ENCODE data around the gene CCND1.

Gene CCND1

GRCh38 chr11:69635804-69636511 is 5.0 kb upstream of the CCND1 start:
- Histone ChIP-seq H3K36me3 (ENCODE audit: control insufficient read depth in 1 of 2, insufficient read depth in 2 of 2, low read length in 2 of 2) (no peaks in the 10 kb centered on the region), H3K4me3 (ENCODE audit: low read depth in 1 of 2, low read length in 2 of 2) (peak overlapping the region; percentile 19 to 53), H3K9me3 (ENCODE audit: control insufficient read depth in 1 of 2, low read length in 2 of 2) (no peaks in the 10 kb centered on the region), H3K27me3 (ENCODE audit: low read depth, low read length) (peaks cover 7% of the 10 kb centered on the region), H3K4me1 (ENCODE audit: control insufficient read depth in 1 of 2, insufficient read depth in 2 of 2, low read length in 2 of 2) (peaks cover 4 to 46% of the 10 kb centered on the region in 2 donors), H3K27ac (ENCODE audit: low read length) (no peak overlapping the region)

- peaks cover 4 to 51% of the 10 kb centered on the region in 2 donors for H3K4me1 ChIP-seq (ENCODE audit: control insufficient read depth in 1 of 2, insufficient read depth in 2 of 2, low read length in 2 of 2)
These were observed 4.3 kb upstream of the CCND1 start for GRCh38 chr11:69636512-69637197.

GRCh38 chr11:69637198-69637940 is 3.6 kb upstream of the CCND1 start:
- Histone ChIP-seq H3K4me1 (ENCODE audit: control insufficient read depth in 1 of 2, insufficient read depth in 2 of 2, low read length in 2 of 2) (peaks cover 4 to 51% of the 10 kb centered on the region in 2 donors), H3K9me3 (ENCODE audit: control insufficient read depth in 1 of 2, low read length in 2 of 2) (no peaks in the 10 kb centered on the region), H3K27me3 (ENCODE audit: low read depth, low read length) (peaks cover 7% of the 10 kb centered on the region), H3K36me3 (ENCODE audit: control insufficient read depth in 1 of 2, insufficient read depth in 2 of 2, low read length in 2 of 2) (no peaks in the 10 kb centered on the region), H3K27ac (ENCODE audit: low read length) (no peak overlapping the region), H3K4me3 (ENCODE audit: low read depth in 1 of 2, low read length in 2 of 2) (peak overlapping the region; percentile 19 to 53)

More at GRCh38 chr11:69636512-69637197, 4.3 kb upstream of the CCND1 start:
- no peak overlapping the region for H3K27ac ChIP-seq (ENCODE audit: low read length)
- H3K4me3 ChIP-seq (ENCODE audit: low read depth in 1 of 2, low read length in 2 of 2), result peak overlapping the region; percentile 19 to 53
- H3K9me3 ChIP-seq (ENCODE audit: control insufficient read depth in 1 of 2, low read length in 2 of 2), result no peaks in the 10 kb centered on the region
- no peaks in the 10 kb centered on the region for H3K36me3 ChIP-seq (ENCODE audit: control insufficient read depth in 1 of 2, insufficient read depth in 2 of 2, low read length in 2 of 2)
- H3K27me3 ChIP-seq (ENCODE audit: low read depth, low read length), result peaks cover 7% of the 10 kb centered on the region

- peaks cover 7% of the 10 kb centered on the region for H3K27me3 ChIP-seq (ENCODE audit: low read depth, low read length)
These were observed 2.8 kb upstream of the CCND1 start for GRCh38 chr11:69637941-69638871.

GRCh38 chr11:69638941-69639681 is 1.8 kb upstream of the CCND1 start:
- Histone ChIP-seq H3K27ac (ENCODE audit: low read length) (no peak overlapping the region), H3K9me3 (ENCODE audit: control insufficient read depth in 1 of 2, low read length in 2 of 2) (no peaks in the 10 kb centered on the region), H3K4me1 (ENCODE audit: control insufficient read depth in 1 of 2, insufficient read depth in 2 of 2, low read length in 2 of 2) (peaks cover 4 to 63% of the 10 kb centered on the region in 2 donors), H3K36me3 (ENCODE audit: control insufficient read depth in 1 of 2, insufficient read depth in 2 of 2, low read length in 2 of 2) (no peaks in the 10 kb centered on the region), H3K4me3 (ENCODE audit: low read depth in 1 of 2, low read length in 2 of 2) (peak overlapping the region; percentile 35 to 53), H3K27me3 (ENCODE audit: low read depth, low read length) (peaks cover 7% of the 10 kb centered on the region)

More at GRCh38 chr11:69637941-69638871, 2.8 kb upstream of the CCND1 start:
- no peaks in the 10 kb centered on the region for H3K36me3 ChIP-seq (ENCODE audit: control insufficient read depth in 1 of 2, insufficient read depth in 2 of 2, low read length in 2 of 2)
- peaks cover 4 to 54% of the 10 kb centered on the region in 2 donors for H3K4me1 ChIP-seq (ENCODE audit: control insufficient read depth in 1 of 2, insufficient read depth in 2 of 2, low read length in 2 of 2)
- peak overlapping the region; percentile 35 to 53 for H3K4me3 ChIP-seq (ENCODE audit: low read depth in 1 of 2, low read length in 2 of 2)
- H3K27ac ChIP-seq (ENCODE audit: low read length), result peak overlapping the region; percentile 49
- no peaks in the 10 kb centered on the region for H3K9me3 ChIP-seq (ENCODE audit: control insufficient read depth in 1 of 2, low read length in 2 of 2)

- no peak overlapping the region for H3K27ac ChIP-seq (ENCODE audit: low read length)
- no peaks in the 10 kb centered on the region for H3K36me3 ChIP-seq (ENCODE audit: control insufficient read depth in 1 of 2, insufficient read depth in 2 of 2, low read length in 2 of 2)
- peaks cover 4 to 70% of the 10 kb centered on the region in 2 donors for H3K4me1 ChIP-seq (ENCODE audit: control insufficient read depth in 1 of 2, insufficient read depth in 2 of 2, low read length in 2 of 2)
- H3K27me3 ChIP-seq (ENCODE audit: low read depth, low read length), result peaks cover 2% of the 10 kb centered on the region
- H3K4me3 ChIP-seq (ENCODE audit: low read depth in 1 of 2, low read length in 2 of 2), result peak overlapping the region; percentile 46 to 74
- no peaks in the 10 kb centered on the region for H3K9me3 ChIP-seq (ENCODE audit: control insufficient read depth in 1 of 2, low read length in 2 of 2)
These were observed 1.1 kb upstream of the CCND1 start for GRCh38 chr11:69639831-69640230.

GRCh38 chr11:69640260-69640994 is 529 bp upstream of the CCND1 start:
- Histone ChIP-seq H3K9me3 (ENCODE audit: control insufficient read depth in 1 of 2, low read length in 2 of 2) (no peaks in the 10 kb centered on the region), H3K27ac (ENCODE audit: low read length) (no peak overlapping the region), H3K4me1 (ENCODE audit: control insufficient read depth in 1 of 2, insufficient read depth in 2 of 2, low read length in 2 of 2) (peaks cover 4 to 76% of the 10 kb centered on the region in 2 donors), H3K36me3 (ENCODE audit: control insufficient read depth in 1 of 2, insufficient read depth in 2 of 2, low read length in 2 of 2) (no peaks in the 10 kb centered on the region), H3K4me3 (ENCODE audit: low read depth in 1 of 2, low read length in 2 of 2) (peak overlapping the region; percentile 46 to 74), H3K27me3 (ENCODE audit: low read depth, low read length) (no peaks in the 10 kb centered on the region)

GRCh38 chr11:69641681-69642548 is 959 bp downstream of the CCND1 start:
- no peaks in the 10 kb centered on the region for H3K36me3 ChIP-seq (ENCODE audit: control insufficient read depth in 1 of 2, insufficient read depth in 2 of 2, low read length in 2 of 2)
- peak overlapping the region; percentile 60 for H3K27ac ChIP-seq (ENCODE audit: low read length)
- no peaks in the 10 kb centered on the region for H3K27me3 ChIP-seq (ENCODE audit: low read depth, low read length)
- H3K9me3 ChIP-seq (ENCODE audit: control insufficient read depth in 1 of 2, low read length in 2 of 2), result no peaks in the 10 kb centered on the region
- peaks cover 4 to 65% of the 10 kb centered on the region in 2 donors for H3K4me1 ChIP-seq (ENCODE audit: control insufficient read depth in 1 of 2, insufficient read depth in 2 of 2, low read length in 2 of 2)
- peak overlapping the region; percentile 71 to 74 for H3K4me3 ChIP-seq (ENCODE audit: low read depth in 1 of 2, low read length in 2 of 2)

GRCh38 chr11:69642549-69642912 is 1.6 kb downstream of the CCND1 start:
- H3K4me1 ChIP-seq (ENCODE audit: control insufficient read depth in 1 of 2, insufficient read depth in 2 of 2, low read length in 2 of 2), result peaks cover 4 to 59% of the 10 kb centered on the region in 2 donors
- H3K27ac ChIP-seq (ENCODE audit: low read length), result no peak overlapping the region
- no peaks in the 10 kb centered on the region for H3K36me3 ChIP-seq (ENCODE audit: control insufficient read depth in 1 of 2, insufficient read depth in 2 of 2, low read length in 2 of 2)
- peak overlapping the region; percentile 71 to 74 for H3K4me3 ChIP-seq (ENCODE audit: low read depth in 1 of 2, low read length in 2 of 2)
- H3K27me3 ChIP-seq (ENCODE audit: low read depth, low read length), result no peaks in the 10 kb centered on the region
- H3K9me3 ChIP-seq (ENCODE audit: control insufficient read depth in 1 of 2, low read length in 2 of 2), result no peaks in the 10 kb centered on the region
